ENCODE data around the gene STUM. TPM values are rescaled to one million over a fixed set of nuclear protein-coding genes. Genes with fewer than 3 reads are reported as not detected.
"Not testable (repeated sequence)": the region's sequence is repeated elsewhere in the genome, so short reads cannot be mapped to it uniquely, and the experiment has no call there.

The STUM gene
- total and polyA plus RNA-seq, 4 donors = 4.8 to 21.1 (median 15.0) TPM

- DNase-seq (ENCODE audit: low read depth in 4 of 6, low spot score in 6 of 6) = peak in 1 of 6 donors; percentile 37
- Histone ChIP-seq H3K27ac (ENCODE audit: low read depth, low read length) (no peak overlapping the region), H3K4me1 (ENCODE audit: control insufficient read depth, insufficient read depth, low read length) (peaks cover 41% of the 10 kb centered on the region), H3K36me3 (ENCODE audit: control insufficient read depth, insufficient read depth, low read length) (peaks cover 8% of the 10 kb centered on the region), H3K9me3 (ENCODE audit: control insufficient read depth, insufficient read depth, low read length) (no peaks in the 10 kb centered on the region), H3K27me3 (ENCODE audit: control insufficient read depth, insufficient read depth, low read length) (no peaks in the 10 kb centered on the region), H3K4me3 (ENCODE audit: low read depth, low read length) (no peak overlapping the region)
- WGBS (ENCODE audit: insufficient coverage) = 83% methylated on average over 9 of the region's 11 CpGs
Observed at GRCh38 chr1:226606311-226607267, 58.0 kb downstream of the STUM start.

DNA sequence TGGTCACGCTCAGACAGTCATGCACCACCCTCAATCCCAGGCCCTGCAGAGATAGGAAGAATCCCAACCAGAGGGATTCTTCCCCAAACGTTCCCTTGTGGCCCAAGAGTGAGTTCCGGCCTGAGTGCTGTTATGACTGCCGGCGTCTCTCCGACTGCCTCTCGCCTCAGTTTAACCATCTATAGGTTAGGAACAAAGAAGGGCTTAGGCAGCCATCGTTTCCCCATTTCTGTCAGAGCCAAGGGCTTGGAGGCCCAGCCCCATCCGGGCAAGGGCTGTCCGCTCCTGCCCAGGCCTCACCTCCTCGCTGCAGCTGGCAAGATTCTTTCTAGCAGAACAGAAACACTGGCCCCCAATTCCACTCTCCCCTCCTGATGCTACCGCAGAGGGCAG, 58.7 kb downstream of the STUM start:
- WGBS (ENCODE audit: insufficient coverage) = 96% methylated on average over 11 of the region's 12 CpGs
- H3K4me1 ChIP-seq (ENCODE audit: control insufficient read depth, insufficient read depth, low read length) = peaks cover 35% of the 10 kb centered on the region

DNA sequence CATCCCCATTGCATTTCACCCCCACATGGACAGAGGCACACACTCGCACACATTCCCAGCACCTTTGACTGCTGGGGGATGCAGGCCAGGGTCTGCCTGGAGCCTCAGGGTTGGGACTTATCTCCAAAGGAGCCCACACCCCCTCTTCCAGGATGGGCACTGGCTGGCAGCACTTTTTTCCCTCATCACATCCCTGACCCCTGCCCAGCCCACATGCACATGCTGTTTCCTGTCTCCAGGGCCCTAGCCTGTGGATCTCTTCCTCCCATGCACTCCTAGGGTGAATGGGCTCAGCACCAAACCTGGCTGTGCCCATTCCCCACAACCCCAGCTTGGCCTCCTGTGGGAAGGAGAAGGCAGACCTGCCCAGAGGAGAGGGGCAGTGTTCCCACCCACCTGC, 59.3 kb downstream of the STUM start:
- Histone ChIP-seq H3K9me3 (ENCODE audit: control insufficient read depth, insufficient read depth, low read length) (no peaks in the 10 kb centered on the region), H3K4me1 (ENCODE audit: control insufficient read depth, insufficient read depth, low read length) (peaks cover 31% of the 10 kb centered on the region), H3K36me3 (ENCODE audit: control insufficient read depth, insufficient read depth, low read length) (no peaks in the 10 kb centered on the region), H3K27me3 (ENCODE audit: control insufficient read depth, insufficient read depth, low read length) (no peaks in the 10 kb centered on the region), H3K27ac (ENCODE audit: low read depth, low read length) (no peak overlapping the region), H3K4me3 (ENCODE audit: low read depth, low read length) (no peak overlapping the region)
- WGBS (ENCODE audit: insufficient coverage) = 93% methylated on average over 1 of the region's 1 CpG
- no peak for DNase-seq (ENCODE audit: low read depth in 4 of 6, low spot score in 6 of 6)

More for the DNA sequence above, 58.7 kb downstream of the STUM start:
- no peaks in the 10 kb centered on the region for H3K27me3 ChIP-seq (ENCODE audit: control insufficient read depth, insufficient read depth, low read length)
- no peaks in the 10 kb centered on the region for H3K9me3 ChIP-seq (ENCODE audit: control insufficient read depth, insufficient read depth, low read length)
- H3K27ac ChIP-seq (ENCODE audit: low read depth, low read length) = no peak overlapping the region
- H3K36me3 ChIP-seq (ENCODE audit: control insufficient read depth, insufficient read depth, low read length) = peaks cover 3% of the 10 kb centered on the region
- H3K4me3 ChIP-seq (ENCODE audit: low read depth, low read length) = no peak overlapping the region
- DNase-seq (ENCODE audit: low read depth in 4 of 6, low spot score in 6 of 6) = no peak

GRCh38 chr1:226608699-226609505, 60.3 kb downstream of the STUM start:
- DNase-seq (ENCODE audit: low read depth in 4 of 6, low spot score in 6 of 6) = peak in 4 of 6 donors; percentile 33 to 87 (median 70)
- Histone ChIP-seq H3K9me3 (ENCODE audit: control insufficient read depth, insufficient read depth, low read length) (no peaks in the 10 kb centered on the region), H3K4me3 (ENCODE audit: low read depth, low read length) (no peak overlapping the region), H3K36me3 (ENCODE audit: control insufficient read depth, insufficient read depth, low read length) (no peaks in the 10 kb centered on the region), H3K27ac (ENCODE audit: low read depth, low read length) (no peak overlapping the region), H3K27me3 (ENCODE audit: control insufficient read depth, insufficient read depth, low read length) (no peaks in the 10 kb centered on the region), H3K4me1 (ENCODE audit: control insufficient read depth, insufficient read depth, low read length) (peaks cover 25% of the 10 kb centered on the region)
- WGBS (ENCODE audit: insufficient coverage) = 54% methylated on average over 13 of the region's 18 CpGs

DNA sequence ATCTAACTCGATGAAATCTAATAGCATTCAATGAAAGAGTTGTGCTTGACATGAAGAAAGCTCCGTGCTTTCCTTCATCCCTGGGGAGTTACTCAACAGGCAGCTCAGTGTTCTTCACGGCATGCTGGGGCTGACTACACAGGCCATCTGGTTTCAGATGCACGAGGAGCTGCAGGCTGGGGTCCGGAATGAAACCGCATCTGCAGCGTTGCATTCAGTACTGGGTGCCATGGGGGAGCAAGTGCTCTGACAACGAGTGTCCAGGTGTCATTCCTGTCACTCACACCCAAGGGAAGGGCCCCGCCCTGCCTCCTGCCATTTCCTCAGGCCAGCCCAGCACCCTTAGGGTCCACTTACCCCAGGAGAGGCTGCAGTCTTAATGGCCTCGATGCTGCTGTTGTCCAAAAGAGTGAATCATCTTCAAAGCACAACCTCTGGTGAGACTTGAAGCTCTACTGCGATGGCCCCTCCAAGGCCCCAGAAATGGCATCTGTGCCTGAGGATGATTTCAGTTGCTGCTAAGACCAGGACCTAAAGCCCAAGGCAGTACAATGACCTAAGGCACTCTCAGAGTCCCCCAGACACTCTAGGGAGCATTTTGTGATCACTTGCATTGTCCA, 61.4 kb downstream of the STUM start:
- 73% methylated on average over 11 of the region's 11 CpGs for WGBS (ENCODE audit: insufficient coverage)
- H3K36me3 ChIP-seq (ENCODE audit: control insufficient read depth, insufficient read depth, low read length) = no peaks in the 10 kb centered on the region
- peaks cover 19% of the 10 kb centered on the region for H3K4me1 ChIP-seq (ENCODE audit: control insufficient read depth, insufficient read depth, low read length)
- no peak overlapping the region for H3K27ac ChIP-seq (ENCODE audit: low read depth, low read length)
- no peak overlapping the region for H3K4me3 ChIP-seq (ENCODE audit: low read depth, low read length)
- DNase-seq (ENCODE audit: low read depth in 4 of 6, low spot score in 6 of 6) = peak in 1 of 6 donors; percentile 39
- H3K27me3 ChIP-seq (ENCODE audit: control insufficient read depth, insufficient read depth, low read length) = no peaks in the 10 kb centered on the region
- no peaks in the 10 kb centered on the region for H3K9me3 ChIP-seq (ENCODE audit: control insufficient read depth, insufficient read depth, low read length)

- H3K9me3 ChIP-seq (ENCODE audit: control insufficient read depth, insufficient read depth, low read length) = no peaks in the 10 kb centered on the region
- 89% methylated on average over 6 of the region's 7 CpGs for WGBS (ENCODE audit: insufficient coverage)
- no peak for DNase-seq (ENCODE audit: low read depth in 4 of 6, low spot score in 6 of 6)
Observed at GRCh38 chr1:226610671-226611070, 62.1 kb downstream of the STUM start.

GRCh38 chr1:226611301-226611700, 62.7 kb downstream of the STUM start:
- peaks cover 19% of the 10 kb centered on the region for H3K4me1 ChIP-seq (ENCODE audit: control insufficient read depth, insufficient read depth, low read length)
- no peak overlapping the region for H3K27ac ChIP-seq (ENCODE audit: low read depth, low read length)
- no peaks in the 10 kb centered on the region for H3K9me3 ChIP-seq (ENCODE audit: control insufficient read depth, insufficient read depth, low read length)
- DNase-seq (ENCODE audit: low read depth in 4 of 6, low spot score in 6 of 6) = no peak
- WGBS (ENCODE audit: insufficient coverage) = 73% methylated on average over 5 of the region's 8 CpGs
- H3K27me3 ChIP-seq (ENCODE audit: control insufficient read depth, insufficient read depth, low read length) = no peaks in the 10 kb centered on the region
- H3K36me3 ChIP-seq (ENCODE audit: control insufficient read depth, insufficient read depth, low read length) = no peaks in the 10 kb centered on the region
- no peak overlapping the region for H3K4me3 ChIP-seq (ENCODE audit: low read depth, low read length)

More at GRCh38 chr1:226610671-226611070, 62.1 kb downstream of the STUM start:
- no peak overlapping the region for H3K4me3 ChIP-seq (ENCODE audit: low read depth, low read length)
- no peaks in the 10 kb centered on the region for H3K36me3 ChIP-seq (ENCODE audit: control insufficient read depth, insufficient read depth, low read length)
- H3K27ac ChIP-seq (ENCODE audit: low read depth, low read length) = no peak overlapping the region
- H3K27me3 ChIP-seq (ENCODE audit: control insufficient read depth, insufficient read depth, low read length) = no peaks in the 10 kb centered on the region
- peaks cover 19% of the 10 kb centered on the region for H3K4me1 ChIP-seq (ENCODE audit: control insufficient read depth, insufficient read depth, low read length)

DNA sequence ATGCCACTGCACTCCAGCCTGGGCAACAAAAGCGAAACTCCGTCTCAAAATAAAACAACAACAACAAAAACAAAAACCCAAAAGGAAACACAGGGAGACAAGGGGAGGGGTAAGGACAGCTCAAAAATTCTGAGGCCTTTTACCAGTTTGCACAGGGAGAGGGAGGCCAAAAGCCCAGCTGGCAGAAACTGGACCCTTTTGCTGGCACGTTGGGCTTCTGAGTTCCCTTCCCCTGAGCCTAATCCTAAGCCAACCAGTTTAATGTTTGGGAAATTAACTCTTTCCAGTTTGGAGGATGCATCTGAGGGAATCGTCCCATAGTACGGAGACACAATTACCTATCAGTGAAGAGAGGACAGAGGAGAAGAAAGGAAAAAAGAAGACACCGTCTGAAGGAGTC, 63.4 kb downstream of the STUM start:
- WGBS (ENCODE audit: insufficient coverage) = 86% methylated on average over 3 of the region's 6 CpGs

DNA sequence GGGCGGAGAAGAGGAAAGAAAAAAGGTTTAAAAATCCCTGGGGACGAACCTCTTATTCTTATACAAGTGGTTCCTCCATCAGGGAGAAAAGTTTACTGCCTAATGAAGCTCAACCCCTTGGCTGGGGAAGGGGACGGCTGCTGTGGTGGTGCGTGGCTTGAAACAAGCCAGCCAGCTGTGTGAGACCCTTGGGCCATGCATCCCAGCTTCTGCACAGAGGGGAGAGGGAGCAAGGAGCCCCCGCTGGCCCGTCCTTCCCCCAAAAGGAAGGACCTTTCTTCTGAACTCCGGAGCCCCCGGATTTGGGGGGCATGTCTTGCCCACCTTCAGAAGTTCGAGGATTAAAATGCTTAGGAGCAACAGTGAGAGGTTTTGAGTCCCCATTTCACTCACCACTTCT, 67.3 kb downstream of the STUM start:
- no peaks in the 10 kb centered on the region for H3K4me1 ChIP-seq (ENCODE audit: control insufficient read depth, insufficient read depth, low read length)
- H3K9me3 ChIP-seq (ENCODE audit: control insufficient read depth, insufficient read depth, low read length) = no peaks in the 10 kb centered on the region
- DNase-seq (ENCODE audit: low read depth in 4 of 6, low spot score in 6 of 6) = no peak
- no peaks in the 10 kb centered on the region for H3K36me3 ChIP-seq (ENCODE audit: control insufficient read depth, insufficient read depth, low read length)
- H3K27ac ChIP-seq (ENCODE audit: low read depth, low read length) = no peak overlapping the region
- H3K27me3 ChIP-seq (ENCODE audit: control insufficient read depth, insufficient read depth, low read length) = no peaks in the 10 kb centered on the region
- 96% methylated on average over 4 of the region's 9 CpGs for WGBS (ENCODE audit: insufficient coverage)
- H3K4me3 ChIP-seq (ENCODE audit: low read depth, low read length) = no peak overlapping the region

More for the DNA sequence above, 63.4 kb downstream of the STUM start:
- not testable (repeated sequence) for H3K27me3 ChIP-seq (ENCODE audit: control insufficient read depth, insufficient read depth, low read length); H3K4me3 ChIP-seq (ENCODE audit: low read depth, low read length); H3K27ac ChIP-seq (ENCODE audit: low read depth, low read length); H3K36me3 ChIP-seq (ENCODE audit: control insufficient read depth, insufficient read depth, low read length); DNase-seq (ENCODE audit: low read depth in 4 of 6, low spot score in 6 of 6); H3K9me3 ChIP-seq (ENCODE audit: control insufficient read depth, insufficient read depth, low read length)
- peaks cover 14% of the 10 kb centered on the region for H3K4me1 ChIP-seq (ENCODE audit: control insufficient read depth, insufficient read depth, low read length)
